NCI-H1092 treated with DMSO at 0.1 percent for 48 hours (cell line): ENCODE results near the gene HIP1R.

Source experiments
- DNase-seq: peaks from one replicate; lab custom pipeline; 2025; lab: John Stamatoyannopoulos, UW

HIP1R gene

GRCh38 chr12:122830517-122831214 lies 4.6 kb upstream of the HIP1R start:
- no peak for DNase-seq

GRCh38 chr12:122834104-122834920 lies 945 bp upstream of the HIP1R start:
- peak; percentile 54 for DNase-seq

- no peak for DNase-seq
Observed at GRCh38 chr12:122835750-122836026, 431 bp downstream of the HIP1R start.

- peak; percentile 11 for DNase-seq
Observed at GRCh38 chr12:122836027-122836921, 1.0 kb downstream of the HIP1R start.

GRCh38 chr12:122837306-122838265 lies 2.3 kb downstream of the HIP1R start:
- DNase-seq: no peak

- DNase-seq: no peak
Observed at GRCh38 chr12:122838841-122839240, 3.6 kb downstream of the HIP1R start.

GRCh38 chr12:122839907-122840554 lies 4.8 kb downstream of the HIP1R start:
- DNase-seq: no peak

GRCh38 chr12:122840580-122841513 lies 5.6 kb downstream of the HIP1R start:
- no peak for DNase-seq

- DNase-seq: peak; percentile 38
Observed at GRCh38 chr12:122841544-122842321, 6.5 kb downstream of the HIP1R start.

GRCh38 chr12:122842505-122843405 lies 7.5 kb downstream of the HIP1R start:
- no peak for DNase-seq

GRCh38 chr12:122843455-122843854 lies 8.2 kb downstream of the HIP1R start:
- DNase-seq: no peak

- DNase-seq: no peak
Observed at GRCh38 chr12:122844366-122844971, 9.2 kb downstream of the HIP1R start.

GRCh38 chr12:122845041-122845864 lies 10.0 kb downstream of the HIP1R start:
- DNase-seq: no peak

GRCh38 chr12:122845865-122846621 lies 10.8 kb downstream of the HIP1R start:
- DNase-seq: no peak

- no peak for DNase-seq
Observed at GRCh38 chr12:122846622-122847515, 11.6 kb downstream of the HIP1R start.
